ENCODE measurements around the gene TMEM190.

The TMEM190 gene

DNA sequence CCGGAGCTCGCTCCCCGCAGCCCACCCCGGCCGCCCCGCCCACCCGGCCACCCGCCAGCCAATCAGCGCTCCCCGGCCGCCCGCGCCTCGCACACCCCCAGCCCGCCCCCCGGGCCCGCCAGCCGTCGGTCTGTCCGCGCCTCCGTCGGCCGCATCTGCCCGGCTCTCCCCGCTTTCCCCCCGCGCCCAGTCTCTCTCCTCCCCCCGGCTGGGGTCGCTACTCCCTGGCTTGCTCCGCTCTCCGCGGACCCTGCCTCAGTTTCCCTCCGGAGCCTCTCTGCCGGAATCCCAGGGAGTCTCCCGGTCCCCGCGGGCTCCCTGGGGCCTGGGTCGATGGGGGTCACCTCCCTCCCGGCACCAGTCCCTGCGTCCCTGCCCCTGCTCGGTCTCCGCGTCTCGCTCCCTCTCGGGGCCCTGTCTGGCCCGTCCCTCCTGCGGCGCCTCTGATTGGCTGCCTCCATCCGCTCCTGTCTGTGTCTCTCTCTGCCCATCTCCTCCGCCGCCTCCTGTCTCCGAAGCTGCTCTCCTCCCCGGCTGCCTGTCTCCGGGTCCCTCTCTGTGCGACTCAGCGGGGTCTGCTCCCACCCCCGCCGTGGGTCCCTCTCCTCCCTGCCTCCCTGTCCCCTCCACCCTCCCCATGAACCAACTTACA, 6.8 kb upstream of the TMEM190 start:
- peak overlapping the region; percentile 39 for H3K4me3 ChIP-seq (ENCODE audit: low read depth, low read length)

DNA sequence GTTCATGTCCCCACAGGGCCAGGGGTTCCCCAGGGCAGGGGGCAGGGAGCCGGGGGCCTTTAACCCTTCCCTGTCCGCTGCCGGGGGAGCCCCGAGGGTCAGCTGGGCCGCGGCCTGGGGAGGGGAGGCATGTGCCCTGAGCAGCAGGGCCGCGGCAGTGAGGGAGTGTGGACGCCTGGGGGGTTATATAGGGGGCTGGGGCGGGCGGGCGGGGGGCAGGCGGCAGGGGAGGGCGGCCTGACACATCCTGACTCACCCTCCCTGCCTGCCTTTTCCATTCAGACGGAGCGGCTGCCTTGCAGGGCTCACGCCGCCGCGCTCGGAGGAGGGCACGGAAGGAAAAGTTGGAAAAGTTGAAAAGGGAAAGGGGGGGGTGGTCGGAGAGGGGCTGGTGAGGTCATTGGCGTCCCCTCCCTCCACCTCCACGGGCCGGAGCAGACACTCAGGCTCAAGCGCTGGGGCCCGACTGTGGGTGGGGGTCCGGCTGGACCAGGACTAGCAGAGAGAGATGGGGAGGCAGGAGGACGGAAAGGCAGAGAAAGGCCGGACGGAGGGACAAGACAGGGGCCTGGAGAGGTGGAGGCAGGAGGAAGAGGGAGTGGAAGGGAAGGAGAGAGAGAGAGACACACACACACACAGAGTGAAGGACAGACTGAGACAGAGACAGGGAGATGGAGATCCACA, 6.2 kb upstream of the TMEM190 start, which contains the start of gene IL11:
TSS of gene IL11 (minus strand) at position 159 of the 684 bp plus-strand sequence. CDS start at position 6, 153 bp downstream.
- H3K4me3 ChIP-seq (ENCODE audit: low read depth, low read length) = peak within 1 kb of the TSS; percentile 39

DNA sequence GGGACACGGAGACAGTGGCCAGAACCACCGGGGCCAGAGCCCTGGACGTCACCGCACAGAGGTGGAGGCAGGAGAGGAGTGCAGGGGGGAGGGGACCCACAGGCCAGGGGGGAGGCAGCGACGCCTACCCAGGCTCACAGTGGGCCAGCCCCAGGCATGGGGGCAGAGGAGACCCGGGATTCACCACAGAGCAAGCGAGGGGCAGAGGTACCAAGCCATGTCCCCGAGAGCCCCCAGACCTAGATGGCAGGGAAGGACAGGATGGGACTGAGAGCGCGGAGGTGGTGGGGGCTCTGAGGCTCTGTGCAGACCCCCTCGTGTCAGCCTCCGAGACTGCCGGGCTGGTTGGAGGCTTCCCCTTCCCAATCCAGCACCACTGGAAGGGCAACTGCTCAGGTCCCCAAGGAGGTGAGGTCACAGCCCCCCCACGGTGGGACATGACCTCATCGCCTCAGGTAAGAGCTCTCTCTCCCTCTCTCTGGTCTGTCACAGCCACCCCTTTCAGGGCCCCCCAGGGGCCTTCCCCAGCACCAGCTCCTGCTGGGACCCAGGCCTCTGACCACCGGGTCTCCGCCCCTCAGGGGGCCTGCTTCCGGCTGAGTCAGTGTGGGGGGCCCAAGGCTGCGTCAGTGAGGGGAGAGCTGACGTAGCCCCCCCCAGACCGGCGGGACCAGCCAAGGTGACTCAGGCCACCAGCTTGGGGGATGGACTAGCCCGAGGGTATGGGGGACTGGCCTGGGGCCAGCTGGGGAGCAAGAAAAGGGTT, 4.1 kb upstream of the TMEM190 start:
- no peak overlapping the region for H3K4me3 ChIP-seq (ENCODE audit: low read depth, low read length)

DNA sequence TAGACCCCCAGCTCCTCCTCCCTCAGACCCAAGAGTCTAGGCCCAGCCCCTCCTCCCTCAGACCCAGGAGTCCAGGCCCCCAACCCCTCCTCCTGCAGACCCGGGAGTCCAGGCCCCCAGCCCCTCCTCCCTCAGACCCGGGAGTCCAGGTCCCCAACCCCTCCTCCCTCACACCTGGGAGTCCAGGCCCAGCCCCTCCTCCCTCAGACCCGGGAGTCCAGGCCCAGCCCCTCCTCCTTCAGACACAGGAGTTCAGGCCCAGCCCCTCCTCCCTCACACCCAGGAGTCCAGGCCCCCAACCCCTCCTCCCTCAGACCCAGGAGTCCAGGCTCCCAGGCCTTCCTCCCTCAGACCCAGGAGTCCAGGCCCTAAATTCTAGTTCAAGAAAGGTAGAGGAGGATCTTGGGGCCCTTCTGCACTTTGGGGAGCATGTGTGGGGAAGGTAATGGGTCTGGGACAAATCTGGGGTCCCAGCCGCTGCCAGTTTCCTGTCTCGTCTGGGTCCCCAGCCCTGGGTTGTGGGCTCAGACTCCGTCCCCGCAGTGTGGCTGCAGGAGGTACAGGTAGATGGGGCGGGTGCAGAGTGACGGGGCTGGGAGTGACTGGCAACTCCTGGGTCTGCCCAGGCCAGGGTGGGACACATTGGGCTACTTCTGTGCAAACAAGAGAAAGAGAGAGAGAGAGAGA, 3.2 kb upstream of the TMEM190 start:
- H3K4me3 ChIP-seq (ENCODE audit: low read depth, low read length) = no peak overlapping the region

DNA sequence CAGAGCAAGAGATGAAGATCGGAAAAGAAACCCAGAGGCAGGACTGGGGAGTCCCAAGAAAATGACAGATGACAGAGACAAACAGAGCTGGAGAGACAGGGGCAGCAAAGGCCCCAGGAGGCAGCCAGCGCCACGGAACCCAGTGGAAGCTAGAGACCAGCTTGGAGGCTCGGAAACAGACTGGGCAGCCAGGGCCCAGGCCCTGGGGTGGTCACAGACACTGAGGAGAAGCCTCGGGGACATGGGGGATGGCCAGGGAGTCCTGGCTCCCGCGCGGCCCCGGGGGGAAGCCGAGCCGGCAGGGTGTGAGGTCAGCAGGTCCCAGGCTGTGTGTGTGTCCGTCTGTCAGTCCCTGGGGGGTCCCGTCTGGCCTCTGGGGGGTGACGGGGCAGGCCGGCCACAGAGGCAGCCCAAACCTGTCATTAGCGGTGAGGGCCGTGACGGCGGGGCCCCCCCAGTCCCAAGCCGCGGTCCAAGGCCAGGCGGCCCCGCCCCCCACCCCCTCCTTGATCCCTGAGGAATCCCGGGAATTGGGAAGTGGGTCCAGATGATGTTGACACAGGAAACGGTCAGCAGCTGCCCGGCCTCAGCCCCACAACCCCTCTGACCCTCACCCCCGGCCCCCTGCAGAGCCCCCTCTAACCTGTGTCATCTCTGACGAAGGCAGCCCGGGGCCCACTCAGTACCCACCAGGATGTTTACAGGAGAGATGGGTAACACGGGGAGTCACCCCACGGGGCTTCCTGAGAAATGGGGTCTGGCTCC, 2.5 kb upstream of the TMEM190 start:
- H3K4me3 ChIP-seq (ENCODE audit: low read depth, low read length) = no peak overlapping the region

DNA sequence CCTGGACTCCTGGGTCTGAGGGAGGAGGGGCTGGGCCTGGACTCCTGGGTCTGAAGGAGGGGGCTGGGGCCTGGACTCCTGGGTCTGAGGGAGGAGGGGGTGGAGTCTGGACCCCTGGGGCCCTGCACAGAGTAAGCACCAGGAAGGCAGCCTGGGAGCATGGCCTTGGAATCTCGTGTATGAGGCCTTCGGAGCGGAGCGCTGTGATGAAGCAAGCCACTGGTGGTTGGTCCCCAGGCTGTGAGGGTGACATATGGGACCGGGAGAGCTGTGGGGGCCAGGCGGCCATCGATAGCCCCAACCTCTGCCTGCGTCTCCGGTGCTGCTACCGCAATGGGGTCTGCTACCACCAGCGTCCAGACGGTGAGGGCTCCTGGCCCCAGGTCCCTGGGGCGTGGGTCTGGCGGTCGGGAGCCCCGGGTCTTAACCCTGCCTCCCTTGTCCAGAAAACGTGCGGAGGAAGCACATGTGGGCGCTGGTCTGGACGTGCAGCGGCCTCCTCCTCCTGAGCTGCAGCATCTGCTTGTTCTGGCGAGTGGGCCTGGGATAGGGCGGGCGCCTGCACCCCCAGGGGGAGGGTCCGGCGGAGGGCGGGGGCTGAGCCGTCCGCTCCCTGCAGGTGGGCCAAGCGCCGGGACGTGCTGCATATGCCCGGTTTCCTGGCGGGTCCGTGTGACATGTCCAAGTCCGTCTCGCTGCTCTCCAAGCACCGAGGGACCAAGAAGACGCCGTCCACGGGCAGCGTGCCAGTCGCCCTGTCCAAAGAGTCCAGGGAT, 918 bp downstream of the TMEM190 start:
- peak overlapping the region; percentile 10 for H3K4me3 ChIP-seq (ENCODE audit: low read depth, low read length)

DNA sequence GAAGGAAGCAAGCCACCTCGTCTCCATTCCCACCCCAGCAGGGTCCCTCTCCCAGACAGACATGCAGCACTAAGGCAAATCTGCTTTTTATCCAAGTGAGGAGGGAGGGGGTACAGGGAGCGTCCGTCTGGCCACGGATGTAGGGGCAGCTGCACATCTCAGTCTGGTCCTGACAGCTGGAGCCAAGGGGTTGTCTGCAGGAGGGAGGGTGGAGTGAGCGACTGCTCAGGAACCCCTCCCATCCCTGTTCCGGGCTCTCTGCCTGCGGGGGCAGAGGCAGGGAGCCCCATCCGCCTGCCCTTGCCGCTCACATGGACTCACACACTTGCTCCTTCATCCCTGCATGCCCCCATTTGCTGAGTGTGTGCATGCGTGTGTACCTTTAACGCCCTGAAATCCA, 2.5 kb downstream of the TMEM190 start:
- H3K4me3 ChIP-seq (ENCODE audit: low read depth, low read length) = no peak overlapping the region

DNA sequence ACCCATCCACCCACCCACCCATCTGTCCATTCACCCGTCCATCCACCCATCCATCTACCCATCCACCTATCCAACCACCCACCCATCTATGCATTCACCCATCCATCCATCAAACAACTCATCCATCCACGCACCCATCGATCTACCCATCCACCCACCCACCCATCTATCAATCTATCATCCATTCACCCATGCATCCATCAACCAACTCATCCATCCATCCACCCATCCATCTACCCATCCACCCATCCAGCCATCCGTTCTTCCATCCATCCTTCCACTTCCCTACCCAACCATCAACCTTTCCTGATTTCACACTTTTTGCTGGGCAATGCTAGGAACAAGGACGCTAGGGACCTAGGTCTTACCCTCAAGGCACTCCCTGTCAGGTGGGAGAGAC, 5.4 kb downstream of the TMEM190 start:
- no peak overlapping the region for H3K4me3 ChIP-seq (ENCODE audit: low read depth, low read length)

DNA sequence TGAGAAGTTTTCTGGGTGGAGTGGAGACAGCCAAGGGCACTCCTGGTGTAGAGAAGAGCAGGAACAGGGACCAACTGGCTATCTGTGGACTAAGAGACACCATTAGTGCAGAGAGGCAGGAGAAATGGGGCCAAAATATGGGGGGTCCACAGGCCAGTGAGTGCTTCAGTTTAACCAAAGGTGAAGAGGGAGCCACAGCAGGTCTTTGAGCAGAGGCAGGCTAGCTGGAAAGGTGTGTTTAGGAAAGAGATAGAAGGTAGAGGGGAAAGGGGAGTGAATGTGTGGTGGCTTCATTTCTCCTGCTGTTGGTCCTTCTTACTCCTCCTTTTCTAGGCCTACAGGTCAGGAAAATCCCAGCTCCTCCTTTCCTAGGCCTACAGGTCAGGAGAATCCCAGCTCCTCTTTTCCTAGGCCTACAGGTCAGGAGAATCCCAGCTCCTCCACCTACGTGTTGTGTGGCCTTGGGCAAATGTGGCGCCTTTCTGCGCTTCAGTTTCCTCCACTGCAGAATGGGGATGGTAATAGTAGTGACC, 6.0 kb downstream of the TMEM190 start:
- no peak overlapping the region for H3K4me3 ChIP-seq (ENCODE audit: low read depth, low read length)

DNA sequence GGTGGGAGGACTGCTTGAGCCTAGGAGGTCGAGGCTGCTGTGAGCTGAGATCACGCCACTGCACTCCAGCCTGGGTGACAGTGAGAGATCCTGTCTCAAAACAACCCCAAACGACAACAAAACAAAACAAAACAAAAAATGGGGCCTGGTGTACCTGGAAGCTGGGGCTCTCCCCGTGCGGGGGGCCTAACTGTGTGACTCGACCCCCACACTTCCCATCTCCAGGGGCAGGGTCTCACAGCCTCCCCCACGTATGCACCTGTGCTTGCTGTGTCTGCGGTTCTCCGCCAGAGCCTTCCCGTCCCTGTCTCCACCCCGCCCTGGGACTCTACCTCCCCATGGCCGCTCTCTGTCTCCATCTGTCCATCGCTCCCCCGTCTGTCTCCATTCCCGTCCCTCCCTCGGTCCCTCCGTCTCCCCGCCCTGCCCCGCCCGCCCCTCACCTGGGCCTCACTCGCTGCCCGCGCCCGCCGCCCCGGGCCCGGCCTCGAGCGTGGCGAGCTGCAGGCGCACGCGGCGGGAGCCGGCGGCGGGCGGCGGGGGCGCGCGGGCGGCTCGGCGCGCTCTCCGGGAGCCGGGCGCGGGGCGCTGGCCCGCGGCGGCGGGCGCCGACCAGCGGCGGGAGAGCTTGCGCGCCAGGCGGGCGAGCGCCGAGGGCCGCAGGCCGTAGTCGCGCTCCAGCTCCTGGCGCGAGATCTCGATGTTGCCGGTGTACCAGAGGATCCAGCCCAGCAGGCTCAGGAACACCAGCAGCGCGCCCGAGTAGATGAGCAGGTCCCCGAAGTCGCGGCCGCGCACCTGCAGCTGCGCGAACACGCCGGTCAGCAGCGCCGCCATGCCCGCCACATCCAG, 6.9 kb downstream of the TMEM190 start:
- peak overlapping the region; percentile 35 for H3K4me3 ChIP-seq (ENCODE audit: low read depth, low read length)

DNA sequence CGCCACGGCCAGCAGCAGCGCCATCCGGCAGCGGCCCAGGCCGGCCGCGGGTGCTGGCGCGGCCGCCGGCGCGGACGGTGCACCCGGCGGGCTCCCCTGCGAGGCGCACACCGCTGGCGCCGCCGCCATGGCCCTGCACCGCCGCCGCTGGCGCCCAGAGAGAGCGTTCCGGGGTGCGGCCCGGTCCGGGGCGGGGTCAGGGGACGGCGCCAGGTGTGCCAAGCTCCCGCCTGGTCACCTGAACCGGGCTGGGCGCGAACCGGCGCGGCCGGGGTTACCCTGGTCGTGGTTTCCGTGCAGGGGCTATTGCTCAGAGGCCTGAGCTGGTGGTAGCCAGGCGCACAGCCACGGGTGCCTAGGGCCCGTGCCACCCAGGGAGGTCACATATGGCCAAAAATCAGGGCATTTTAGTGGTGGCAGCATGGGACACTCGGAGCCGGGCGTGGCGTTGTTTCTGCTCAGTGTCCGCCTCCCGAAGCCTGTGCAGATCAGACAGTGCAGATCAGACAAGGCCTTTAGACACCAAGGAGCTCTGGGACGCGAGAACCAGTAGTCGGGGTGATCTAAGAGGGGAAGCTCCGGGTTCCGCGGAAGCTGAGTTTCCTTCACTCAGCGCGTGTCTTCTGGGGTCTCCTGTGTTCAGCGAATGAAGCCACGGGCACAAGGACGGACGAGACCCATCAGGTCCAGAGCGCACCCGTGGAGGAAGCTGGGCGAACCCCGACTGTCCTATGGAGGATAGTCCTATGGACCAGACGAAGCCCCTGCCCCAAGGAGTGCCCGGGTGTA, 7.7 kb downstream of the TMEM190 start, which contains the start of gene TMEM238:
TSS of gene TMEM238 (minus strand) at position 162 of the 789 bp plus-strand sequence. CDS start at position 129, 33 bp downstream.
- H3K4me3 ChIP-seq (ENCODE audit: low read depth, low read length) = peak within 1 kb of the TSS; percentile 35

DNA sequence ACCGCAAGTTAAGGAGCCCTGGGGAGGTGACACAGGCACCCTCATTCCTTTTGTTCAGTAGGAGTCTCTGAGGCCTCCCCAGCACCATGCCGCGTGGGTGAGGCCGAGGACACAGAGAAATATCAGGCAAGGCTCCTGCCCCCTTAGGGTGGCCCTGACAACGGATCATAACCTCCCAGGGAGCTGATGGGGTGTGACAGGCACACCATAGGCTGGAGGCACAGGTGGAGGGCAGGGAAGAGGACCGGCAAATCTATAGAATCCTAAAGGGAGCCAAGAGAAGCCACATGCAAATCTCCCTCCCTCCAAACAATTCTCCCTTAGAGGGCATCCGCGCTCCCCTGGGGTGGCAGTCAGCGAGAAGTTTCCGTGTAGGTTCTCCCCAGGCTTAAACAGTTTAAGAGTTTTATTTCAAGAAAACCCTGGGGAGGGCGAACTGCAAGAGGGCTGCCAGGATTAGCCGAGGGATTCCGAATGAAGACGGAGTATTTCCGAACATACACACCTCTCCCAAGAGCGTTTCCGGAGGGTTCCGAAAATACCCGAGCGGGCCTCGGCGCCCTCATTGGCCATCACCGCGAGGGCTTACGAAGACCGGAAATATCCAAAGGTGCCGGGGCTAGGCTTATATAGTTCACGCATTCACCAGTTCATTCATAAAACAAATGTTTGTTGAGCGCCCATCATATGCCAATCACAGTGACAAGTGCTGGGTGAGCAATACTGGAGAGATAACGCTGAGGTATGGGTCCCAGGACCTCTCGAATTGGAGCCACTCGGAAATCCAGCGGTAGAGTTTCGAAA, 8.5 kb downstream of the TMEM190 start:
- peak overlapping the region; percentile 35 for H3K4me3 ChIP-seq (ENCODE audit: low read depth, low read length)

DNA sequence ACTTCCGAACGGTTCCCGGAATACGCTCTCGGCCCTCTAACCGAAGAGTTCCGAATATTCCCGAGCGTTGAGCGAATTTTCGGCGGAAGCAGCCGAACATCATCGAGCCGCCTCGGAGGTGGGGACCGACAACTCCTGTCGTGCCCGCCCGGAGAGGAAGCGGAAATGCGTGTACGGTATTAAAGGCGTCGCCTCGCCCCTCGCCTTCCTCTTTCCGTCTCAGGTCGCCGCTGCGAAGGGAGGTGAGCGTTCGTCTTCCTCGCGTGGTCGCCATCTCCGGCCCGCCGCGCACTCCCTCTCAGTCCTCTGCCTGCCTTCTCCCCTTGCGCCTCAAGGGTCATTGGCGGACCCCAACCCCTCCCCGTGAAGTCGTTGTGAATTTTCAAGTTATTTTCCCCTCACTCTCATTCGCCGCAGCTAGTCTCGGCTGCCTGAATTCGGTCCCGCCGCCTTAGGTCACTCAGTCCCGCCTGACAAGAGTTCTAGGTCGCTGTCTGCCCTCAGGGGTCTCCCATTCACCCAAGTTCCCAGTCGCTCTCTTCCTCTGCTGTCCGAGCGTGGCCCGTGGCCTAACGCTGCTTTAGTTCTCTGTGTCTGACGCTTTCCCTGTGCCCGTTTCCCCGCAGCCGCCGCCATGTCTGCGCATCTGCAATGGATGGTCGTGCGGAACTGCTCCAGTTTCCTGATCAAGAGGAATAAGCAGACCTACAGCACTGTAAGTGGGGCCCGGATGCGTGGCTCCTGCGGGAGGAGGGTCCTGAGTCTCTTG, 9.3 kb downstream of the TMEM190 start, which contains the start of gene RPL28:
TSS of gene RPL28 (plus strand) at position 209 of the 769 bp plus-strand sequence. CDS start at position 635, 426 bp downstream.
- H3K4me3 ChIP-seq (ENCODE audit: low read depth, low read length) = peak within 1 kb of the TSS; percentile 99

DNA sequence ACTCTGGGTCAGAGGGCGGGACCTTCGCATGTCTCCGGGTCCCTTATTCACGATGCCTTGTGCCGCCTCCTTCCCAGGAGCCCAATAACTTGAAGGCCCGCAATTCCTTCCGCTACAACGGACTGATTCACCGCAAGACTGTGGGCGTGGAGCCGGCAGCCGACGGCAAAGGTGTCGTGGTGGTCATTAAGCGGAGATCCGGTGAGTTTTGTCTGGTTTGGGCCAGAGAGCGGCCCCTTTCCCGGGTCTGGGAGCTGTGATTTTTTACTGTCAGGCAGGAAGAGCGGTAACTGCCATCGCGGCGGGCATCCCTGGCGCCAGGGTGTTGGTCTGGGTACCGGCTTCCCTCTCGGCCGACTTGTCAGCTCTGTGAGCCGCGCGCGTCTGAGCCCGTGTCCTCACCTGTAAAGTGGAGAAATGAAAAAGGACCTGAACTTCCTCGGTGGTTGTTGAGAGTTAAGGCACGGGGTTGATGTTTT, 9.9 kb downstream of the TMEM190 start:
- peak overlapping the region; percentile 99 for H3K4me3 ChIP-seq (ENCODE audit: low read depth, low read length)

DNA sequence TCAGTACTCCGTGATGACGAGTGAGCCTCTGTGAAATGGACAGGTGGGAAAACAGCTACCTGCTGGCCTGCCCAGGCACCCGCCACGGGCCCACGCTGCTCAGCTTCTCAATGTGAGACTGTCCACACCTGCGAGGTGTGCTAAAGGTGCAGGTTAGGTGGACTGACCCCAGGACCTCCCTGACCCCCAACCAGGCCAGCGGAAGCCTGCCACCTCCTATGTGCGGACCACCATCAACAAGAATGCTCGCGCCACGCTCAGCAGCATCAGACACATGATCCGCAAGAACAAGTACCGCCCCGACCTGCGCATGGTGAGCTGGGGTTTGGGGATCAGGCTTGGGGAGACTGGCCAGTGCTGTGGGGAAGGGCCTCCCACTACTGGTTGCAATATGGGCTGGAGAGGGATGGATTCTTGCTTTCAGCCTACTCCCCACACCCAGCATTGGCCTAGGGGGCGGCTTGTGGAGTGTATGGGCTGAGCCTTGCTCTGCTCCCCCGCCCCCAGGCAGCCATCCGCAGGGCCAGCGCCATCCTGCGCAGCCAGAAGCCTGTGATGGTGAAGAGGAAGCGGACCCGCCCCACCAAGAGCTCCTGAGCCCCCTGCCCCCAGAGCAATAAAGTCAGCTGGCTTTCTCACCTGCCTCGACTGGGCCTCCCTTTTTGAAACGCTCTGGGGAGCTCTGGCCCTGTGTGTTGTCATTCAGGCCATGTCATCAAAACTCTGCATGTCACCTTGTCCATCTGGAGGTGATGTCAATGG, 11.3 kb downstream of the TMEM190 start:
- H3K4me3 ChIP-seq (ENCODE audit: low read depth, low read length) = no peak overlapping the region
